Measurements from ENCODE around the gene ATG7.

The ATG7 gene

DNA sequence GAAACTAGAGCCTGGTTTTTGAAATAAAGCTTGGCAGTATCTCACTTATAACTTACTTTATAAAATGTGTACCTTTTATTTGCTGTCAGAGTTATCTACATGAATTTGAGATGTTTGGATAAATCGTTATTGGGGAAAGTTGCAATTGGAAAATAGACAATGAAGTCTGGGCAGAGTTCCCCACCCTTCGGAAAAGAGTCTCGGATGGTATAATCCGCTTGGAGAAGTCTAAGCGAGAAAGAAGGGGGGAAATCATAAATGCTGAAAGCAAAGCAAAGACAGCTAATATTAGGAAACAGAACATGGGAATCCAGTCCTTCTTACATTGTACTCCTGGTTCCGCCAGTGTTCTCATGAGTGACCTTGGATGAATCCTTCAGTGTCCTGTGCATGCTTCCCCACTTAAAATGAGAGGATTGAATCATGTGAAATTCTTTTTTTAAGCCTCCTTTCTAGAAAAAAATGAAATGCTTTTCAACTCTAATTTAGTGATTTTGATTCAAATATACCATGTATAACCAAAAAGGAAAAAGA lies 162.4 kb downstream of the ATG7 start:
- TF ChIP-seq, protein P1, sequence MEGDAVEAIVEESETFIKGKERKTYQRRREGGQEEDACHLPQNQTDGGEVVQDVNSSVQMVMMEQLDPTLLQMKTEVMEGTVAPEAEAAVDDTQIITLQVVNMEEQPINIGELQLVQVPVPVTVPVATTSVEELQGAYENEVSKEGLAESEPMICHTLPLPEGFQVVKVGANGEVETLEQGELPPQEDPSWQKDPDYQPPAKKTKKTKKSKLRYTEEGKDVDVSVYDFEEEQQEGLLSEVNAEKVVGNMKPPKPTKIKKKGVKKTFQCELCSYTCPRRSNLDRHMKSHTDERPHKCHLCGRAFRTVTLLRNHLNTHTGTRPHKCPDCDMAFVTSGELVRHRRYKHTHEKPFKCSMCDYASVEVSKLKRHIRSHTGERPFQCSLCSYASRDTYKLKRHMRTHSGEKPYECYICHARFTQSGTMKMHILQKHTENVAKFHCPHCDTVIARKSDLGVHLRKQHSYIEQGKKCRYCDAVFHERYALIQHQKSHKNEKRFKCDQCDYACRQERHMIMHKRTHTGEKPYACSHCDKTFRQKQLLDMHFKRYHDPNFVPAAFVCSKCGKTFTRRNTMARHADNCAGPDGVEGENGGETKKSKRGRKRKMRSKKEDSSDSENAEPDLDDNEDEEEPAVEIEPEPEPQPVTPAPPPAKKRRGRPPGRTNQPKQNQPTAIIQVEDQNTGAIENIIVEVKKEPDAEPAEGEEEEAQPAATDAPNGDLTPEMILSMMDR (IDR thresholded peaks at IDR 0.05; ENCODE audit: low read length), result no peak
- TF ChIP-seq EZH2 (optimal IDR thresholded peaks at IDR 0.05; ENCODE audit: low read depth, low read length) (no peak), EZH2phosphoT487 (IDR thresholded peaks at IDR 0.05; ENCODE audit: low read length) (no peak)
- Histone ChIP-seq H3K9me2 (replicated peaks; ENCODE audit: insufficient read depth, low read length) (no peaks in the 10 kb centered on the region), H3K4me2 (ENCODE audit: low read depth, low read length) (no peak overlapping the region), H3K27ac (ENCODE audit: low read length) (no peak overlapping the region), H2AFZ (ENCODE audit: low read length) (no peak overlapping the region), H4K20me1 (ENCODE audit: insufficient read depth, low read length) (no peaks in the 10 kb centered on the region), H3K4me3 (ENCODE audit: low read length) (no peak overlapping the region), H3K9me3 (replicated peaks; ENCODE audit: insufficient read depth, low read length) (no peaks in the 10 kb centered on the region), H3K9ac (ENCODE audit: low read length) (no peak overlapping the region), H3K27me3 (replicated peaks; ENCODE audit: insufficient read depth, low read length) (no peaks in the 10 kb centered on the region), H3K4me1 (ENCODE audit: low read length) (no peaks in the 10 kb centered on the region), H3K36me3 (replicated peaks; ENCODE audit: insufficient read depth, low read length) (no peaks in the 10 kb centered on the region), H3F3A (ENCODE audit: insufficient read depth, low read length) (no peaks in the 10 kb centered on the region), H3K79me2 (ENCODE audit: low read length) (no peaks in the 10 kb centered on the region)
- no peak for DNase-seq

DNA sequence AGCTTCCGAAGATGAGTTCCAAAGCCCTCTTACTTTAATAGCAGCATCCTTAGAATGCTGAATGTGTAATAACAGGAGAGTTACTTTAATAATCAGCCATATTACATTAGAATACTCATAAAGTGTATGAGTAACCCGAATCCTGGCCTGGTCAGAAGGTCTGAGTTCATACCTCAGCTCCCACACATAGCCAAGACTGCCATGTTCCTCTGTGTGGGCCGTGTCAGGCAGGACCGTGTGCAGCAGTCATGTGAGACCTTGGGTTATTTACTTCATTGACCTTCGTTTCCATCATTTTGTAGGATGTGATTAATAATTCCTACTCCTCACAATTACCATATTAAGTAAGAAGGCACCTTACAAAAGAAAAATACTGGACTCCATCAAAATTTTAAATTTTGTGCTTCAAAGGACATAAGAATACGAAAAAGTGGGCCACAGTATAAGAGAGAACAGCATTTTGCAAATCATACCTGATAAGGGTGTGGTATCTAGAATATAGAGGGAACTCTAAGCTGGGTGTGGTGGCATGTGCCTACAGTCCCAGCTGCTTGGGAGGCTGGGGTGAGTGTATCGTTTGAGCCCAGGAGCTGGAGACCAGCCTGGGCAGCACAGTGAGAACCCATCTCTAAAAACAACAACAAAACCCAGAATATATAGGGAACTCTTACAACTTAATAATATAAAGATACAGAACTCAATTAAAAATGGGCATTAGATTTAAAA lies 163.4 kb downstream of the ATG7 start:
- Histone ChIP-seq H3K27me3 (replicated peaks; ENCODE audit: insufficient read depth, low read length) (no peaks in the 10 kb centered on the region), H3K27ac (ENCODE audit: low read length) (no peak overlapping the region), H3K9ac (ENCODE audit: low read length) (no peak overlapping the region), H3K9me3 (replicated peaks; ENCODE audit: insufficient read depth, low read length) (no peaks in the 10 kb centered on the region), H3K9me2 (replicated peaks; ENCODE audit: insufficient read depth, low read length) (no peaks in the 10 kb centered on the region), H2AFZ (ENCODE audit: low read length) (no peak overlapping the region), H3K79me2 (ENCODE audit: low read length) (no peaks in the 10 kb centered on the region), H3K4me2 (ENCODE audit: low read depth, low read length) (no peak overlapping the region), H3K4me3 (ENCODE audit: low read length) (no peak overlapping the region), H4K20me1 (ENCODE audit: insufficient read depth, low read length) (no peaks in the 10 kb centered on the region), H3K4me1 (ENCODE audit: low read length) (no peaks in the 10 kb centered on the region), H3K36me3 (replicated peaks; ENCODE audit: insufficient read depth, low read length) (no peaks in the 10 kb centered on the region), H3F3A (ENCODE audit: insufficient read depth, low read length) (no peaks in the 10 kb centered on the region)
- DNase-seq, result no peak
- TF ChIP-seq, protein P1 (IDR thresholded peaks at IDR 0.05; ENCODE audit: low read length), result no peak
- TF ChIP-seq EZH2phosphoT487 (IDR thresholded peaks at IDR 0.05; ENCODE audit: low read length) (no peak), EZH2 (optimal IDR thresholded peaks at IDR 0.05; ENCODE audit: low read depth, low read length) (no peak)

GRCh38 chr3:11436775-11437174 lies 164.6 kb downstream of the ATG7 start:
- H3K4me2 ChIP-seq (ENCODE audit: low read depth, low read length), result no peak overlapping the region
- no peak overlapping the region for H3K4me3 ChIP-seq (ENCODE audit: low read length)
- no peaks in the 10 kb centered on the region for H3K4me1 ChIP-seq (ENCODE audit: low read length)
- H3K9me3 ChIP-seq (replicated peaks; ENCODE audit: insufficient read depth, low read length), result no peaks in the 10 kb centered on the region
- H3K27me3 ChIP-seq (replicated peaks; ENCODE audit: insufficient read depth, low read length), result no peaks in the 10 kb centered on the region
- H3K9ac ChIP-seq (ENCODE audit: low read length), result no peak overlapping the region
- H3F3A ChIP-seq (ENCODE audit: insufficient read depth, low read length), result no peaks in the 10 kb centered on the region
- TF ChIP-seq EZH2 (optimal IDR thresholded peaks at IDR 0.05; ENCODE audit: low read depth, low read length) (no peak), EZH2phosphoT487 (IDR thresholded peaks at IDR 0.05; ENCODE audit: low read length) (no peak)
- TF ChIP-seq, protein P1 (IDR thresholded peaks at IDR 0.05; ENCODE audit: low read length), result no peak
- DNase-seq, result no peak
- no peaks in the 10 kb centered on the region for H3K9me2 ChIP-seq (replicated peaks; ENCODE audit: insufficient read depth, low read length)
- no peaks in the 10 kb centered on the region for H3K79me2 ChIP-seq (ENCODE audit: low read length)
- no peaks in the 10 kb centered on the region for H3K36me3 ChIP-seq (replicated peaks; ENCODE audit: insufficient read depth, low read length)
- no peaks in the 10 kb centered on the region for H4K20me1 ChIP-seq (ENCODE audit: insufficient read depth, low read length)
- H2AFZ ChIP-seq (ENCODE audit: low read length), result no peak overlapping the region
- no peak overlapping the region for H3K27ac ChIP-seq (ENCODE audit: low read length)

Data from MM.1S (cell line).